Measurements from ENCODE around the gene NTNG2.

DNA sequence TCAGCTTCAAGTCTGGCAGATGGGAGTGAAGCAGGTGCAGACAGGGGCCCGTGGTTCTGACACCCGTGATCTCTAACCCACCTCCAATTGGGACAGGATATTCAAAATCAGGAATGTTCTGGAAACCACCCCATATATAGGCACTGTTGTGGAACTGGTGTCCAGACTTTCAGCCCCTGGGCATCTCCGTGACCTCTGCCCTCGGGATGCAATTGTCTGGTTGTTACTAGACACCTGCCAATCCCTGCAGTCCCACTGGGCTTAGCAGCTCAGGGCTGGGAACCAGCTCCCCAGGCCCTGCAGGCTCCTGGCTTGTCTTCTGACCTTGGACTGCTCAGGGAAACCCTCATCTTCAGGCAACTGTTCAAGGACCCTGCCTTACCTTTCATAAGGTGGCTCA, 38.8 kb downstream of the NTNG2 start:
- no peak for TF ChIP-seq CTCF (IDR thresholded peaks at IDR 0.05; ENCODE audit: insufficient read depth, low read depth, low read length)
- no peak for TF ChIP-seq EZH2 (IDR thresholded peaks at IDR 0.05; ENCODE audit: insufficient read depth, low read length)
